ENCODE results near the gene AP5B1.
A peak's percentile ranks its signal among the peaks of the same experiment; 100 is the strongest.

AP5B1 gene

DNA sequence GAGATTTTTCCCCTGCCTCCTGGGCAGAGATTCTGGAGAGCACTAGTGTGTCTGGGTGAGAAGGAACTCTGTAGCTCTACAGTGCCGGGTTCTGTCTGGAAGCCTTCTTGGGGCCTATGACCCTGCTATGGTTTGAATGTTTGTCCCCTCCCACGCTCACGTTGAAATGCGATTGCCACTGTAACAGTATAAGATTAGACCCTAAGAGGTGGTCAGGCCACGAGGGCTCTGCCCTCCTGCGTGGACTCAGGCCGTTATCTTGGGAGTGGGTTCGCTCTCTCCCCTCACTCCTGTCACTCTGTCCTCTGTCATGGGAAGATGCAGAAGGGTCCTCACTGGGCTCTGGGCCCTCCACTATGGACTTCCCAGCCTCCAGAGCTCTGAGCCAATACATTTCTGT is 3.5 kb downstream of the AP5B1 start:
- no peak for DNase-seq (ENCODE audit: low read depth in 1 of 2, low spot score in 1 of 2)
- Histone ChIP-seq H3K27me3 (ENCODE audit: insufficient read depth, poor library complexity, severe bottlenecking) (no peaks in the 10 kb centered on the region), H3K27ac (replicated peaks) (peak overlapping the region; percentile 97), H3K4me3 (replicated peaks; ENCODE audit: insufficient read depth, low read length) (no peak overlapping the region; the same call in 1 of the 2 replicates)
- TF ChIP-seq, protein P1, sequence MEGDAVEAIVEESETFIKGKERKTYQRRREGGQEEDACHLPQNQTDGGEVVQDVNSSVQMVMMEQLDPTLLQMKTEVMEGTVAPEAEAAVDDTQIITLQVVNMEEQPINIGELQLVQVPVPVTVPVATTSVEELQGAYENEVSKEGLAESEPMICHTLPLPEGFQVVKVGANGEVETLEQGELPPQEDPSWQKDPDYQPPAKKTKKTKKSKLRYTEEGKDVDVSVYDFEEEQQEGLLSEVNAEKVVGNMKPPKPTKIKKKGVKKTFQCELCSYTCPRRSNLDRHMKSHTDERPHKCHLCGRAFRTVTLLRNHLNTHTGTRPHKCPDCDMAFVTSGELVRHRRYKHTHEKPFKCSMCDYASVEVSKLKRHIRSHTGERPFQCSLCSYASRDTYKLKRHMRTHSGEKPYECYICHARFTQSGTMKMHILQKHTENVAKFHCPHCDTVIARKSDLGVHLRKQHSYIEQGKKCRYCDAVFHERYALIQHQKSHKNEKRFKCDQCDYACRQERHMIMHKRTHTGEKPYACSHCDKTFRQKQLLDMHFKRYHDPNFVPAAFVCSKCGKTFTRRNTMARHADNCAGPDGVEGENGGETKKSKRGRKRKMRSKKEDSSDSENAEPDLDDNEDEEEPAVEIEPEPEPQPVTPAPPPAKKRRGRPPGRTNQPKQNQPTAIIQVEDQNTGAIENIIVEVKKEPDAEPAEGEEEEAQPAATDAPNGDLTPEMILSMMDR (IDR thresholded peaks at IDR 0.05; ENCODE audit: insufficient read depth, low read length): no peak
- TF ChIP-seq, protein P2, sequence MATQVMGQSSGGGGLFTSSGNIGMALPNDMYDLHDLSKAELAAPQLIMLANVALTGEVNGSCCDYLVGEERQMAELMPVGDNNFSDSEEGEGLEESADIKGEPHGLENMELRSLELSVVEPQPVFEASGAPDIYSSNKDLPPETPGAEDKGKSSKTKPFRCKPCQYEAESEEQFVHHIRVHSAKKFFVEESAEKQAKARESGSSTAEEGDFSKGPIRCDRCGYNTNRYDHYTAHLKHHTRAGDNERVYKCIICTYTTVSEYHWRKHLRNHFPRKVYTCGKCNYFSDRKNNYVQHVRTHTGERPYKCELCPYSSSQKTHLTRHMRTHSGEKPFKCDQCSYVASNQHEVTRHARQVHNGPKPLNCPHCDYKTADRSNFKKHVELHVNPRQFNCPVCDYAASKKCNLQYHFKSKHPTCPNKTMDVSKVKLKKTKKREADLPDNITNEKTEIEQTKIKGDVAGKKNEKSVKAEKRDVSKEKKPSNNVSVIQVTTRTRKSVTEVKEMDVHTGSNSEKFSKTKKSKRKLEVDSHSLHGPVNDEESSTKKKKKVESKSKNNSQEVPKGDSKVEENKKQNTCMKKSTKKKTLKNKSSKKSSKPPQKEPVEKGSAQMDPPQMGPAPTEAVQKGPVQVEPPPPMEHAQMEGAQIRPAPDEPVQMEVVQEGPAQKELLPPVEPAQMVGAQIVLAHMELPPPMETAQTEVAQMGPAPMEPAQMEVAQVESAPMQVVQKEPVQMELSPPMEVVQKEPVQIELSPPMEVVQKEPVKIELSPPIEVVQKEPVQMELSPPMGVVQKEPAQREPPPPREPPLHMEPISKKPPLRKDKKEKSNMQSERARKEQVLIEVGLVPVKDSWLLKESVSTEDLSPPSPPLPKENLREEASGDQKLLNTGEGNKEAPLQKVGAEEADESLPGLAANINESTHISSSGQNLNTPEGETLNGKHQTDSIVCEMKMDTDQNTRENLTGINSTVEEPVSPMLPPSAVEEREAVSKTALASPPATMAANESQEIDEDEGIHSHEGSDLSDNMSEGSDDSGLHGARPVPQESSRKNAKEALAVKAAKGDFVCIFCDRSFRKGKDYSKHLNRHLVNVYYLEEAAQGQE (IDR thresholded peaks at IDR 0.05; ENCODE audit: insufficient replicate concordance, low read depth): no peak
- no peak for TF ChIP-seq SPI1 (IDR thresholded peaks at IDR 0.05; ENCODE audit: borderline replicate concordance, low read depth)
- TF ChIP-seq GABPA (IDR thresholded peaks at IDR 0.05; ENCODE audit: low read depth): no peak
- TF ChIP-seq POLR2AphosphoS5 (IDR thresholded peaks at IDR 0.05; ENCODE audit: low read depth): no peak

DNA sequence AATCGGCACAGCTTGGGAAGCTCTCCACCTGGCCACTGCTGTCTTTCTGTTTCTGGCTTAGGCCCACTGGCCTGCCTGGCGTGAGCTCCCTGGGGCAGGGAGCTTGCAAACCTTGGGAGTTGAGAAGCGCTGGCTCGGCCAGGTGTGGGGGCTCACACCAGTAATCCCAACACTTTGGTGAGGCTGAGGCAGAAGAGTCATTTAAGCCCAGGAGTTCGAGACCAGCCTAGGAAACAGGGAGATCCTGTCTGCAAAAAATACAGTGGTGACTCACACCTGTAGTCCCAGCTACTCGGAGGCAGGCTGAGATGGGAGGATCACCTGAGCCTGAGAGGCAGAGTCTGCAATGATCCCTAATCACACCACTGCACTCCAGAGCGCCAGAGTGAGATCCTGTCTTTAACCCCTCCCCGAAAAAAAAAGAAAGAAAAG is 4.0 kb downstream of the AP5B1 start:
- DNase-seq (ENCODE audit: low read depth in 1 of 2, low spot score in 1 of 2): no peak
- no peak overlapping the region for H3K4me3 ChIP-seq (replicated peaks; ENCODE audit: insufficient read depth, low read length)
- peak overlapping the region; percentile 97 for H3K27ac ChIP-seq (replicated peaks)
- H3K27me3 ChIP-seq (ENCODE audit: insufficient read depth, poor library complexity, severe bottlenecking): no peaks in the 10 kb centered on the region
- TF ChIP-seq, protein P1 (IDR thresholded peaks at IDR 0.05; ENCODE audit: insufficient read depth, low read length): no peak
- TF ChIP-seq, protein P2 (IDR thresholded peaks at IDR 0.05; ENCODE audit: insufficient replicate concordance, low read depth): no peak
- TF ChIP-seq SPI1 (IDR thresholded peaks at IDR 0.05; ENCODE audit: borderline replicate concordance, low read depth): no peak
- TF ChIP-seq POLR2AphosphoS5 (IDR thresholded peaks at IDR 0.05; ENCODE audit: low read depth): no peak
- TF ChIP-seq GABPA (IDR thresholded peaks at IDR 0.05; ENCODE audit: low read depth): no peak

DNA sequence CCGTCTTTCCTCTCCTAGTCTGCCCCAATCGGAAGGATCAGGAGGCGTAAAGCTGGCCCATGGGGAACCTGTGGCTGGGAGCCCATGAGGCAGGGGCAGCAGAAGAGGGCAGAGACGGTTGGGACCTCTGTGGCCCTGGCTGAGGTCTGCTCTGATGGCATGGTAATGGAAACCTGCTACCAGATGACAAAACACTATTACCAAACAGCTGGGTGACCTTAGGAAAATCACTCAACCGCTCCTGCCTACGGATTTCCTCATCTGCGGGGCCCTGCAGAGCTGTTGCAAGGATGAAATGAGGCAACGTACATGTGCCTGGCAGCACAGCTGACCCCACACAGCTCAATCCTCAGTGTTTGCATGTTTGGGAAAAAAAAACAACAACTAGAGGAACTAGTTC is 4.6 kb downstream of the AP5B1 start:
- TF ChIP-seq GABPA (IDR thresholded peaks at IDR 0.05; ENCODE audit: low read depth) (peak; percentile 66; the same call in 1 of the 2 replicates), SPI1 (IDR thresholded peaks at IDR 0.05; ENCODE audit: borderline replicate concordance, low read depth) (peak; percentile 45; the same call in 1 of the 2 replicates), POLR2AphosphoS5 (IDR thresholded peaks at IDR 0.05; ENCODE audit: low read depth) (peak; percentile 100)
- TF ChIP-seq, protein P1 (IDR thresholded peaks at IDR 0.05; ENCODE audit: insufficient read depth, low read length): no peak
- TF ChIP-seq, protein P2 (IDR thresholded peaks at IDR 0.05; ENCODE audit: insufficient replicate concordance, low read depth): peak; percentile 70
- Histone ChIP-seq H3K27me3 (ENCODE audit: insufficient read depth, poor library complexity, severe bottlenecking) (no peaks in the 10 kb centered on the region), H3K27ac (replicated peaks) (peak overlapping the region; percentile 97), H3K4me3 (replicated peaks; ENCODE audit: insufficient read depth, low read length) (no peak overlapping the region)
- peak; percentile 97 to 99 for DNase-seq (ENCODE audit: low read depth in 1 of 2, low spot score in 1 of 2)
